Measurements from ENCODE around the gene WNT9B.

Gene WNT9B

GRCh38 chr17:46811978-46812583, 39.3 kb upstream of the WNT9B start:
- H3K4me3 ChIP-seq: no peak overlapping the region
- TF ChIP-seq CTCF (IDR thresholded peaks at IDR 0.05): no peak
- H3K27ac ChIP-seq: no peak overlapping the region
- no peak for DNase-seq (ENCODE audit: low spot score)

GRCh38 chr17:46812624-46813318, 38.6 kb upstream of the WNT9B start:
- H3K4me3 ChIP-seq: no peak overlapping the region
- TF ChIP-seq CTCF (IDR thresholded peaks at IDR 0.05): no peak

GRCh38 chr17:46813920-46814319, 37.5 kb upstream of the WNT9B start:
- no peak for TF ChIP-seq CTCF (IDR thresholded peaks at IDR 0.05)
- DNase-seq (ENCODE audit: low spot score): no peak
- no peak overlapping the region for H3K27ac ChIP-seq
- no peak overlapping the region for H3K4me3 ChIP-seq

More at GRCh38 chr17:46812624-46813318, 38.6 kb upstream of the WNT9B start:
- DNase-seq (ENCODE audit: low spot score): no peak
- H3K27ac ChIP-seq: no peak overlapping the region

GRCh38 chr17:46814446-46814845, 36.9 kb upstream of the WNT9B start:
- TF ChIP-seq CTCF (IDR thresholded peaks at IDR 0.05): no peak
- no peak overlapping the region for H3K4me3 ChIP-seq
- no peak overlapping the region for H3K27ac ChIP-seq
- no peak for DNase-seq (ENCODE audit: low spot score)

- Histone ChIP-seq H3K27ac (no peak overlapping the region), H3K4me3 (no peak overlapping the region)
- DNase-seq (ENCODE audit: low spot score): no peak
- no peak for TF ChIP-seq CTCF (IDR thresholded peaks at IDR 0.05)
Measured at GRCh38 chr17:46815474-46816353, 35.7 kb upstream of the WNT9B start.

GRCh38 chr17:46817151-46817900, 34.1 kb upstream of the WNT9B start:
- H3K4me3 ChIP-seq: no peak overlapping the region
- no peak overlapping the region for H3K27ac ChIP-seq
- no peak for DNase-seq (ENCODE audit: low spot score)
- no peak for TF ChIP-seq CTCF (IDR thresholded peaks at IDR 0.05)
